ENCODE measurements around the gene CMC2. TPM values are rescaled to one million over a fixed set of nuclear protein-coding genes. Genes with fewer than 3 reads are reported as not detected.
A peak's percentile ranks its signal among the peaks of the same experiment; 100 is the strongest.

CMC2 gene
- polyA plus RNA-seq, 1 donor from 2014 or later = 89.9 TPM

GRCh38 chr16:80992676-80993293, 13.9 kb downstream of the CMC2 start:
- peaks cover 3% of the 10 kb centered on the region for H3K36me3 Mint-ChIP-seq
- peaks cover 11 to 15% (median 14%) of the 10 kb centered on the region in 3 donors for H3K4me1 Mint-ChIP-seq
- H3K4me3 Mint-ChIP-seq = no peak overlapping the region
- peak overlapping the region in 1 of 3 donors; percentile 7 for H3K27ac Mint-ChIP-seq
- H3K9me3 Mint-ChIP-seq = no peaks in the 10 kb centered on the region
- H3K27me3 Mint-ChIP-seq = no peaks in the 10 kb centered on the region

DNA sequence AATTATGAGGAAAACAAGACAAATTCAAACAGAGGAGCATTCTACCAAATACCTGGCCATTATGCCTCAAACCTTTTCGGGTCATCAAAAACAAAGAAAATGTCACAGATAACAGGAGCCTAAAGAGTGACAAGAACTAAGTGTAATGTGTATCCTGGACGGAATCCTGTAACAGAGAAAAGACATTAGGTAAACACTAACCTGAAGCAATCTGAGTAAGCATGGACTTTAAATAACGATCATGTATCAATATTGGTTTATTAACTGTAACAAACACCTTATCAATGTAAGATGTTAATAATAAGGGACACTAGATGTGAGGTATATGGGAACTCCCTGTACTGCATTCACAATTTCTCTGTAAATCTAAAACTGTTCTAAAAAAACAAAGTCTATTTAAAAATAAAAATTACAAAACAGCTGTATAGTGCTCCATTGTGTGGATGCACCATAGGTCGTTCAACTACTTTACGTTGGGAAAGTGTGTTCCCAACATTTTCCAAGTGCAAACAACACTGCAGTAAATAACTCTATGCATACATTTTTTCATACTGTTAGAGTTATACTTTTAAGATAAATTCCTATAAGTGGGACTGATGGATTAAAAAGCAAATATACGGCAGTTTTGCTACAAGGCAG, 14.8 kb downstream of the CMC2 start:
- H3K4me3 Mint-ChIP-seq = no peak overlapping the region
- peaks cover 3 to 9% (median 8%) of the 10 kb centered on the region in 3 donors for H3K4me1 Mint-ChIP-seq
- H3K27ac Mint-ChIP-seq = no peak overlapping the region
- H3K27me3 Mint-ChIP-seq = no peaks in the 10 kb centered on the region
- no peaks in the 10 kb centered on the region for H3K9me3 Mint-ChIP-seq
- peaks cover 4% of the 10 kb centered on the region for H3K36me3 Mint-ChIP-seq

DNA sequence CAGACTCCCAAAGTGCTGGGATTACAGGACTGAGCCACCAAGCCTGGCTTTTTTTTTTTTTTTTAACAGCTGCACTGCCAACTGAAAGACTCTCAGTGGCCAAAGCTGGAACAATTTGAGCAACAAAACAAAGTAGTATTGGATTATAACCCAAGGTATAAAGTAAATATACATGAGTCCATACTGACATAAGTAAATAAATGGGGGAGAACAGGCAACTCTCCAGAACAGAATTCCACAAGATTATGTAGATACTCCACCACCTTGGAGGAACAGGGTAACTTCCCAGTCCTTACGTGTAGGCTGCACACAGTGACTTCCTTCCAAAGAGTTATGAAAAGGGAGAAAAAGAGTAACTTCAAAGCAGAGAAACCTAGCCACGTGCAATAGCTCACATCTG, 15.7 kb downstream of the CMC2 start:
- H3K9me3 Mint-ChIP-seq = no peaks in the 10 kb centered on the region
- H3K4me1 Mint-ChIP-seq = peaks cover 0 to 5% (median 4%) of the 10 kb centered on the region in 3 donors
- no peaks in the 10 kb centered on the region for H3K27me3 Mint-ChIP-seq
- peaks cover 7% of the 10 kb centered on the region for H3K36me3 Mint-ChIP-seq
- H3K27ac Mint-ChIP-seq = no peak overlapping the region
- H3K4me3 Mint-ChIP-seq = no peak overlapping the region

DNA sequence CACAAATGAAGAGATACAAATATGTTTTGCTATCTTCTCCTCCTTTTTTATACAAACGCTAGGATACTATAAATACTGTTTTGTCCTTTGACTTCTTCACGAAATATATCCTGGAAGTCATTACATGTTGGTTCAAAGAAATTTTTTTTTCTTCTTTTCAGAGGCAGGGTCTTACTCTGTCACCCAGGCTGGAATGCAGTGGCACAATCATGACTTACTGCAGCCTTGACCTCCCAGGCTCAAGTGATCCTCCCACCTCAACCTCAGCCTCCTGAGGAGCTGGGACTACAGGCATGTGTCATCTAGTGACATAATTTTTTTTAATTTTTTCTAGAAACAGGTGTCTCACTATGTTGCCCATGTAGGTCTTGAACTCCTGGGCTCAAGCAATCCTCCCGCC, 16.1 kb downstream of the CMC2 start:
- no peak overlapping the region for H3K4me3 Mint-ChIP-seq
- no peaks in the 10 kb centered on the region for H3K9me3 Mint-ChIP-seq
- peaks cover 7% of the 10 kb centered on the region for H3K36me3 Mint-ChIP-seq
- H3K4me1 Mint-ChIP-seq = peaks cover 0 to 5% (median 4%) of the 10 kb centered on the region in 3 donors
- H3K27ac Mint-ChIP-seq = peak overlapping the region in 1 of 3 donors; percentile 58
- H3K27me3 Mint-ChIP-seq = no peaks in the 10 kb centered on the region

- H3K27ac Mint-ChIP-seq = no peak overlapping the region
- no peak overlapping the region for H3K4me3 Mint-ChIP-seq
- no peaks in the 10 kb centered on the region for H3K9me3 Mint-ChIP-seq
- H3K4me1 Mint-ChIP-seq = peaks cover 0 to 5% (median 4%) of the 10 kb centered on the region in 3 donors
- H3K36me3 Mint-ChIP-seq = peaks cover 7% of the 10 kb centered on the region
- H3K27me3 Mint-ChIP-seq = no peaks in the 10 kb centered on the region
Observed at GRCh38 chr16:80989801-80990200, 16.9 kb downstream of the CMC2 start.

- no peak overlapping the region for H3K27ac Mint-ChIP-seq
- H3K4me3 Mint-ChIP-seq = no peak overlapping the region
- H3K36me3 Mint-ChIP-seq = peaks cover 7% of the 10 kb centered on the region
- H3K4me1 Mint-ChIP-seq = peaks cover 0 to 6% (median 0%) of the 10 kb centered on the region in 3 donors
- H3K9me3 Mint-ChIP-seq = no peaks in the 10 kb centered on the region
- no peaks in the 10 kb centered on the region for H3K27me3 Mint-ChIP-seq
Observed at GRCh38 chr16:80988756-80989155, 17.9 kb downstream of the CMC2 start.

- Mint-ChIP-seq H3K27ac (peak overlapping the region in 2 of 3 donors; percentile 36 to 38), H3K9me3 (no peaks in the 10 kb centered on the region), H3K27me3 (no peaks in the 10 kb centered on the region), H3K4me1 (peaks cover 0 to 3% (median 0%) of the 10 kb centered on the region in 3 donors), H3K36me3 (peaks cover 7% of the 10 kb centered on the region), H3K4me3 (no peak overlapping the region)
Observed at GRCh38 chr16:80986557-80986956, 20.1 kb downstream of the CMC2 start.

GRCh38 chr16:80985611-80986010, 21.1 kb downstream of the CMC2 start:
- no peak overlapping the region for H3K4me3 Mint-ChIP-seq
- H3K27ac Mint-ChIP-seq = no peak overlapping the region
- H3K27me3 Mint-ChIP-seq = no peaks in the 10 kb centered on the region
- H3K9me3 Mint-ChIP-seq = no peaks in the 10 kb centered on the region
- H3K4me1 Mint-ChIP-seq = peaks cover 0 to 3% (median 0%) of the 10 kb centered on the region in 3 donors
- peaks cover 4% of the 10 kb centered on the region for H3K36me3 Mint-ChIP-seq

DNA sequence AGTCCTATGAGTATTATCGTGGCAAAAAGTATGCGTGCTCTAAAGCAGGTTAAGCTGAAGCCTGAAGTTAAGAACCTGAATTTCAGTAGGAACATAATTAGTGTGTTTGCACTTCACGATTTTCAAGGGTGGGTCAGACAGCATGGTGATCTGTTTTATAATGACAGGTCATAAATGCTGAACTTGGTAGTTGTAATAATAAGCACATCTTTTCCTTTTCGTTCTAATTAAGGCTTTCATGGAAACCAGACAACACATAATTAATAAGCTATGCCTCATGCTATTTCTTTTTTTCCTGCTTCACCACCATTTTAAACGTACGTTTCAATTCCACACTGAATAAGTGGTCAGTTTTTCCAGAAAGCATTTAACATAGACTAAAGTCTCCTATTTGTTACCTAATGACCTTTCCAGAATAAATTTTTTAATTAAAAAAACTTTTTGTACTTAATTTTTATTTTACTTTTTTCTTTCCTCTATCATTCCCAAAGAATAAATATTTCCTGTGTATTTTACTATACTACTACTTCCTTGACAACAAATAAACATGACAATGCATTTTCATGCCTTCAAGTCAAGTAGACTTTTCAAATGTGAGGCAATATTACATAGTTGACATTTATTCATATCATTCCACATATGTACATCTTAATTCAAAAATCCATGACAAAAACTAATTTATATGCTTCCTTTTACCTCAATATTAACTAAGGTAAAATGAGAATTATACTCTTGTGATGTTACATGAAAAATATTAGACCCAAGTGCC, 22.4 kb downstream of the CMC2 start:
- Mint-ChIP-seq H3K27ac (no peak overlapping the region), H3K9me3 (no peaks in the 10 kb centered on the region), H3K4me1 (peaks cover 0 to 3% (median 0%) of the 10 kb centered on the region in 3 donors), H3K4me3 (no peak overlapping the region), H3K36me3 (peaks cover 4% of the 10 kb centered on the region), H3K27me3 (no peaks in the 10 kb centered on the region)

DNA sequence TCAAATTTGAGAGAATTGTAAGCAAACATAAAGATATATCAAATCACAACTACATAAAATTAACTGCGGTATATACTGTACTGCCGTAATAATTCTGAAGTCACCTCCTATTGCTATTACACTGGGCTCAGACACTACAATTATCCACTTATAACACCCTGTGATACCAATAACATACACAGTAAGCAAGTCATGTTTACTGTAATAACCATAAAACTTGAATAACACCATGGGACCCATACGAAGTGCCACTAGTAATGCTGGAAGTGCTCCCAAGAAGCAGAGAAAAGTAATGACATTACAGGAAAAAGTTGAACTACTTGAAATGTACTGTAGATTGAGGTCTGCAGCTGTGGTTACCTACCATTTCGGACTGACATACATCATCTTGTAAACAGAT, 24.0 kb downstream of the CMC2 start:
- Mint-ChIP-seq H3K4me3 (no peak overlapping the region), H3K9me3 (no peaks in the 10 kb centered on the region), H3K4me1 (peaks cover 0 to 3% (median 1%) of the 10 kb centered on the region in 3 donors), H3K36me3 (peaks cover 7% of the 10 kb centered on the region), H3K27me3 (no peaks in the 10 kb centered on the region), H3K27ac (no peak overlapping the region)

- peaks cover 12% of the 10 kb centered on the region for H3K36me3 Mint-ChIP-seq
- H3K4me1 Mint-ChIP-seq = peaks cover 1 to 3% (median 3%) of the 10 kb centered on the region in 3 donors
- H3K4me3 Mint-ChIP-seq = no peak overlapping the region
- H3K27me3 Mint-ChIP-seq = no peaks in the 10 kb centered on the region
- H3K9me3 Mint-ChIP-seq = no peaks in the 10 kb centered on the region
- no peak overlapping the region for H3K27ac Mint-ChIP-seq
Observed at GRCh38 chr16:80981103-80981502, 25.6 kb downstream of the CMC2 start.

- no peaks in the 10 kb centered on the region for H3K27me3 Mint-ChIP-seq
- H3K27ac Mint-ChIP-seq = no peak overlapping the region
- peaks cover 23% of the 10 kb centered on the region for H3K36me3 Mint-ChIP-seq
- H3K9me3 Mint-ChIP-seq = no peaks in the 10 kb centered on the region
- no peak overlapping the region for H3K4me3 Mint-ChIP-seq
- peaks cover 0 to 3% (median 1%) of the 10 kb centered on the region in 3 donors for H3K4me1 Mint-ChIP-seq
Observed at GRCh38 chr16:80976946-80977345, 29.7 kb downstream of the CMC2 start.

DNA sequence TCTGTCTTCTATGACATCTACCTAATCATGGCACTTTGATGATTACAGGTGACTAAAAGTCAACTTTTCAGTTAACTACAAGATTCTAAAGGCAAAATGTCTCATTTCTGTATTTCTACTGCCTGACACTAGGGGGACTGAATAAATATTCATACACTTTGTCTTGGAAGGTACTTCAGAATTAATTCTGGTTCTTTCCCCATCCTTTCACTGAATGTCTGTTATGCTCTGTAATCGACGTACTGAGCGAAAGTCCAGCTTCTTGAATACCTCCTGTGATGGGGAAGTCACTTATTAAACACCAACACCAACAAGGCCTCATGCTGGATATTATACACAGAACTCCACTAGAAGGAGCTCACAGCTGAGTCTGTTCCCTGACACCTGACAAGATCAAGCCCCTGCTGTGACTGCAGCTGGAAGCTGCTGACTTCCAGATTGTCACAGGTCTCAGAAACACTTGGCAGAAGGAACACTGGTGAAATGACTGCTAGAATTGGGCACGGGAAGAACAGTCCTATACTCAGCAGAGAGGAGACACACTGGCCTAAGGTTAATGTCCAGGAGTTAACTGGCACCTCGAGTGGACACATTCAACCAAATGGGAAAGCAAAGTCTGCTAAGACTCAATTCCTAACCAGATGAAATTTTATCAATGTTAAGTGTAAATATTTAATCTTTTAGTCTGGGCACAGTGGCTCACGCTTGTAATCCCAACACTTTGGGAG, 31.9 kb downstream of the CMC2 start:
- peaks cover 23% of the 10 kb centered on the region for H3K36me3 Mint-ChIP-seq
- H3K4me3 Mint-ChIP-seq = no peak overlapping the region
- no peaks in the 10 kb centered on the region for H3K9me3 Mint-ChIP-seq
- H3K27ac Mint-ChIP-seq = no peak overlapping the region
- no peaks in the 10 kb centered on the region for H3K27me3 Mint-ChIP-seq
- H3K4me1 Mint-ChIP-seq = peaks cover 0 to 3% (median 1%) of the 10 kb centered on the region in 3 donors

GRCh38 chr16:80973991-80974390, 32.7 kb downstream of the CMC2 start:
- Mint-ChIP-seq H3K27ac (no peak overlapping the region), H3K4me3 (no peak overlapping the region), H3K36me3 (peaks cover 20% of the 10 kb centered on the region), H3K9me3 (no peaks in the 10 kb centered on the region), H3K27me3 (no peaks in the 10 kb centered on the region), H3K4me1 (peaks cover 0 to 3% (median under 1%) of the 10 kb centered on the region in 3 donors)

- H3K27me3 Mint-ChIP-seq = no peaks in the 10 kb centered on the region
Observed at GRCh38 chr16:80972611-80973010, 34.1 kb downstream of the CMC2 start.

More at GRCh38 chr16:80972611-80973010, 34.1 kb downstream of the CMC2 start:
- Mint-ChIP-seq H3K36me3 (peaks cover 23% of the 10 kb centered on the region), H3K9me3 (no peaks in the 10 kb centered on the region), H3K27ac (no peak overlapping the region), H3K4me1 (peaks cover 0 to 3% (median 0%) of the 10 kb centered on the region in 3 donors), H3K4me3 (no peak overlapping the region)

Measured in IgD-negative memory B cell (primary cell).